Activated T-cell treated with anti-CD3 and anti-CD28 coated beads, Interleukin-2, amount 50 U/mL, for 4 hours (primary cell): ENCODE data around the gene TRIP4. TPM values are rescaled to one million over a fixed set of nuclear protein-coding genes. Genes with fewer than 3 reads are reported as not detected.
"Not testable (repeated sequence)": the region's sequence is repeated elsewhere in the genome, so short reads cannot be mapped to it uniquely, and the experiment has no call there.

Experiments used
- ATAC-seq, 2 donors: fragments of 200-7000 bp; cut with Tn5 transposase; one replicate each; pipeline ENCODE4 v1.10.0; 2021
- DNase-seq: peaks from one replicate; pipeline ENCODE4 v3.0.0-alpha.2; 2020
- H3K27me3 Mint-ChIP-seq: one replicate; pipeline ENCODE4 v1.8.0; 2021; ENCODE audit warnings: low read depth, mixed read lengths
- H3K36me3 Mint-ChIP-seq: one replicate; pipeline ENCODE4 v1.8.0; 2022; ENCODE audit warnings: mixed read lengths; ENCODE audit not compliant: insufficient read depth
- H3K4me1 Mint-ChIP-seq: one replicate; pipeline ENCODE4 v1.8.0; 2021; ENCODE audit warnings: low read depth, mixed read lengths
- H3K4me3 Mint-ChIP-seq: one replicate; pipeline ENCODE4 v1.8.0; 2021; ENCODE audit warnings: mild to moderate bottlenecking, moderate library complexity, mixed read lengths
- H3K9me3 Mint-ChIP-seq: one replicate; pipeline ENCODE4 v1.8.0; 2021; ENCODE audit warnings: mixed read lengths
- total RNA-seq, 3 donors: library from RNA; stranded (reverse); gene quantifications; one replicate each; pipeline ENCODE4 v1.2.1, GENCODE V29; 2021

TRIP4 gene
- 10 to 100 TPM; 14.1 to 25.1 (median 20.1) TPM for total RNA-seq

DNA sequence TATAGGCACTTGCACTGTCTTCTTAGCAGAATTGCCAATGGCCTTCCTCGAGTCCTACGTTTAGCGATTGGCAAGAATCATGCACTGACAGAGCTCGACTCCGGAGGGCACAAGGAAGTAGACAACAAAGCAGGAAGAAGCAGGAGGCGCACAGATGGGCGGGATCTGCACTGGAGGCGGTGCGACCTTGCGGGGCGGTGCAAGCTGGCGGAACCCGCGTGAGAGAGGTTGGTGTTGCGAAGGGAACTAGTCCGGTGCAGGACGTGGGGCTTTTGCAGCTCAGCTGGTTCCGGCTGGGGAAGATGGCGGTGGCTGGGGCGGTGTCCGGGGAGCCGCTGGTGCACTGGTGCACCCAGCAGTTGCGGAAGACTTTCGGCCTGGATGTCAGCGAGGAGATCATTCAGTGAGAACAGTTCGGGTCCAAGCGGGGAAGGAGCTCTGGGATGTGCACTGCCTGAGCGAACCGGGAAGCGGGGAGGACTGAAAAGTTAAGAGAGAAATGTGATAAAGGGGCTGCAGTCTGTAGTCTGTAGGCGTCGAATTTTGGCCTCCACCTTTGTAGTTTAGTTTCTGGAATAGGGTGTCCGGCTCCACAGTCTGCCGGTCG, at the start of gene TRIP4:
Gene TRIP4 (plus strand): TSS at position 275 of the 607 bp plus-strand sequence. CDS start 28 bp downstream, at position 303.
- peak; percentile 93 for DNase-seq
- Mint-ChIP-seq H3K36me3 (peaks cover 4% of the 10 kb centered on the region), H3K9me3 (no peaks in the 10 kb centered on the region), H3K4me3 (peak within 1 kb of the TSS; percentile 90), H3K4me1 (peaks cover 18% of the 10 kb centered on the region), H3K27me3 (no peaks in the 10 kb centered on the region)
- ATAC-seq, result peak; percentile 100

- Mint-ChIP-seq H3K4me3 (no peak overlapping the region), H3K36me3 (peaks cover 4% of the 10 kb centered on the region), H3K27me3 (no peaks in the 10 kb centered on the region), H3K9me3 (no peaks in the 10 kb centered on the region), H3K4me1 (peaks cover 27% of the 10 kb centered on the region)
- ATAC-seq, result no peak
- DNase-seq, result no peak
Observed at GRCh38 chr15:64340355-64340754, 47.3 kb upstream of the TRIP4 start.

DNA sequence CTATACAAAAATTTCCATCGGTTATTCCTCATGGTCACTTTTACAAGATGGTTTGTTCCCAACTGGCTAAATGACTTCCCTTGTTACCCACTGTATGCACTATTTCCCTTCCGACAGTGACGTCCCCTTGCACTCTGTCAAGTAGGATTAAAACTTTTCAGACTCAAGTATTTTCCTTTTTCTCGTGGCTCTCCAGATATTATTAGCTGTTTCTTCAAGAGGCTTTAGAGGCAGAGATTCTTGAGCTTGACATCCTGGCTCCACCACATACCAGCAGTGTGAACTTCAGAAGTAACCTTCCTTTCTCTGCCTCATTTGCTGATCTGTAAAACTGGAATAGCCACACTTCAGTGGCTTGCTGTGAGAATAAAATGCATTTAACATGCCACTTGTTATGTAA, 45.7 kb upstream of the TRIP4 start:
- peaks cover 20% of the 10 kb centered on the region for H3K4me1 Mint-ChIP-seq
- H3K36me3 Mint-ChIP-seq, result peaks cover 10% of the 10 kb centered on the region
- no peaks in the 10 kb centered on the region for H3K27me3 Mint-ChIP-seq
- ATAC-seq, result no peak
- no peaks in the 10 kb centered on the region for H3K9me3 Mint-ChIP-seq
- no peak for DNase-seq
- no peak overlapping the region for H3K4me3 Mint-ChIP-seq

GRCh38 chr15:64343222-64343621, 44.4 kb upstream of the TRIP4 start:
- peaks cover 10% of the 10 kb centered on the region for H3K36me3 Mint-ChIP-seq
- H3K4me3 Mint-ChIP-seq, result no peak overlapping the region
- no peak for ATAC-seq

GRCh38 chr15:64343841-64344240, 43.8 kb upstream of the TRIP4 start:
- H3K4me1 Mint-ChIP-seq, result peaks cover 22% of the 10 kb centered on the region
- DNase-seq, result no peak
- peaks cover 10% of the 10 kb centered on the region for H3K36me3 Mint-ChIP-seq
- no peak for ATAC-seq
- no peaks in the 10 kb centered on the region for H3K27me3 Mint-ChIP-seq
- H3K9me3 Mint-ChIP-seq, result no peaks in the 10 kb centered on the region
- no peak overlapping the region for H3K4me3 Mint-ChIP-seq

More at GRCh38 chr15:64343222-64343621, 44.4 kb upstream of the TRIP4 start:
- Mint-ChIP-seq H3K27me3 (no peaks in the 10 kb centered on the region), H3K4me1 (peaks cover 22% of the 10 kb centered on the region), H3K9me3 (no peaks in the 10 kb centered on the region)
- DNase-seq, result no peak

- Mint-ChIP-seq H3K27me3 (no peaks in the 10 kb centered on the region), H3K4me1 (peaks cover 24% of the 10 kb centered on the region), H3K9me3 (no peaks in the 10 kb centered on the region), H3K4me3 (no peak overlapping the region), H3K36me3 (peaks cover 10% of the 10 kb centered on the region)
- ATAC-seq (no peak), DNase-seq (no peak)
Observed at GRCh38 chr15:64344651-64345294, 42.9 kb upstream of the TRIP4 start.

- H3K9me3 Mint-ChIP-seq, DNase-seq, H3K27me3 Mint-ChIP-seq, H3K4me3 Mint-ChIP-seq, ATAC-seq, H3K36me3 Mint-ChIP-seq: not testable (repeated sequence)
- H3K4me1 Mint-ChIP-seq, result peaks cover 24% of the 10 kb centered on the region
Observed at GRCh38 chr15:64346242-64346641, 41.4 kb upstream of the TRIP4 start.

GRCh38 chr15:64348455-64348854, 39.2 kb upstream of the TRIP4 start:
- Mint-ChIP-seq H3K9me3 (no peaks in the 10 kb centered on the region), H3K27me3 (no peaks in the 10 kb centered on the region), H3K4me3 (no peak overlapping the region), H3K4me1 (peaks cover 20% of the 10 kb centered on the region), H3K36me3 (peaks cover 6% of the 10 kb centered on the region)
- no peak for DNase-seq
- no peak for ATAC-seq

- ATAC-seq (no peak), DNase-seq (no peak)
- Mint-ChIP-seq H3K4me3 (no peak overlapping the region), H3K27me3 (no peaks in the 10 kb centered on the region), H3K9me3 (no peaks in the 10 kb centered on the region), H3K4me1 (peaks cover 18% of the 10 kb centered on the region), H3K36me3 (peaks cover 6% of the 10 kb centered on the region)
Observed at GRCh38 chr15:64349375-64349774, 38.3 kb upstream of the TRIP4 start.

DNA sequence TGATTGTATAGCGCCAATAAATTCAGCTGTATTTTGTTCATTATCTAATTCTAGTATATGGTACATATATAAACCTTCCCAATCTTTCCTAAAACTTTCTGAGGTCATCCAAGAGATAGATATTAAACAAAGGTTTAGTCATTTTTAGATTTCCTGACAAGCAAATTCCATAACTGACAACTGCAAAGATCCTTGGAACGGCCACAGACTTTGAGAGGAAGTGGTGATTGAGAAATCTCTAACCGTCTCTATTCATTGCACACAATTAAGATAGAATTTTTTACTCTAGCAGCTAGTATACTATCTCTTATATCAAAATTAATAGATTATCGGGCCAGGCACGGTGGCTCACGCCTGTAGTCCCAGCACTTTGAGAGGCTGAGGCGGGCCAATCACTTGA, 36.4 kb upstream of the TRIP4 start:
- Mint-ChIP-seq H3K4me3 (no peak overlapping the region), H3K9me3 (no peaks in the 10 kb centered on the region), H3K27me3 (no peaks in the 10 kb centered on the region), H3K36me3 (peaks cover 4% of the 10 kb centered on the region), H3K4me1 (peaks cover 16% of the 10 kb centered on the region)
- no peak for ATAC-seq
- DNase-seq, result no peak

DNA sequence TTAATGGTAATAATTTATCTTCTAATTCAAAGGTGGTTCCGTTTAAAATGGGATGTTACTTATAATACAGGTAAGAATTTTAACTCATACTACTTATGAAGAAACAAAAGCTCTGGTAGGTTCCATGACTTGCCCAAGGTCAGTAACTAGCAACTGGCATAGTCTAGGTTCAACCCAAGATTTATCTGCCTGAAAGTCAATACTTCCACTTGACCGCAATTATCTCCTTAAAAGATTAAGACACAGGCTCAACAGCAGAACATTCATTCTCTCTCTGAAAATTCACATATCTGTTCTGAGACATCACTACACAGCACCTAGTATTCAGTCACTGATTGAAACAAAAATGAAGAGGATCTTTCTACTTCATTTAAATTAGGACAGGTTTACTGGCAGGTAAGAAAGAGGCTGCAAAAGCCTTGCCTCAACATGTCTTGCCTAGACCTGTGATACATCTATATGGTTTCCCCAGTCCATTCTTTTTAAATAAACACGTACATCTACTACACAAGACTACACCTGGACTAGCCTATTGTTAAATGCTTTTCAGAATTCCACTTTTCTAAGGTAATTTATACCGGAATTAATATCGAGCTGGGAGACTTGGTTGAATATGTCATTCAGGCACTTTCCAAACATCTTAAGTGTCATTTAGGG, 32.8 kb upstream of the TRIP4 start:
- no peak for ATAC-seq
- DNase-seq, result no peak
- peaks cover 15% of the 10 kb centered on the region for H3K4me1 Mint-ChIP-seq
- no peaks in the 10 kb centered on the region for H3K9me3 Mint-ChIP-seq
- no peaks in the 10 kb centered on the region for H3K36me3 Mint-ChIP-seq
- H3K4me3 Mint-ChIP-seq, result peak overlapping the region; percentile 89
- H3K27me3 Mint-ChIP-seq, result no peaks in the 10 kb centered on the region

- Mint-ChIP-seq H3K27me3 (no peaks in the 10 kb centered on the region), H3K4me3 (peak overlapping the region; percentile 89), H3K36me3 (no peaks in the 10 kb centered on the region), H3K4me1 (peaks cover 15% of the 10 kb centered on the region), H3K9me3 (no peaks in the 10 kb centered on the region)
- peak; percentile 23 to 37 for ATAC-seq
- no peak for DNase-seq
Observed at GRCh38 chr15:64355348-64355943, 32.2 kb upstream of the TRIP4 start.

DNA sequence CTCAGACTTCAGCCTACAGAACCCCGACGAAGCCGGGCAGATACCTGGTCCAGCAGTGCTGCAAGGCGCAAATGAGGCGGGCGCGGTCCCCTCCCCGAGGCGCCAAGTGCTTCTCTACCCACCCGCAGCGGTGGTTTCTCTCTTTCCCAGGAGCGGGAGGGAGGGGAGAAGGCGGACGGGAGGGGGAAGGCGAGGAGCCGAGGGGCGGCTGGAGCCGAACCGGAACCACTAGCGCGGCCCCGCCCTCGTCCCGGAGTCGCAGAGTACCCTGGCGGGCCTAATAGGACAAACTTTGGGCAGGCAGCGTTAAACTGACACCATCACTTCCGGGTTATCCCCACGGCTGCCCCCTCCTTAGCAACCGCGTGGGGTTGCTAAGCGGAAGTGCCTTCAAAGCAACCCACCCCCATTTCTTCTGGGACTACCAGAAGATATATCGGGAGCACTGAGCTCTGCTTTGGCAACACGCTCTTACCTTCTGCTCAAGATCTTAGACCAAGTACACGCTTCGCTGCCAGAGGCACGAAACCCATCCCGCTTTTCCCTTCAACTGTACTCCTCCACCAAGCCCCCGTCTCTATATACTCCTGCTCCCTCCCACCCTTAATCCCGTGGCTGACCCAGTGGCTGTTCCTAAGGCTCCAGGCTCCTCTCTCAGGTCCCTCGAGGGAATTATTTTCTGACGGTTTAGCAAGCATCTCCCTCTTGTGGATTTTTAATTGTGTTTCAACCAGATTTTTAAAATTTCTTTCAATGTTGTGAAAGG, 31.5 kb upstream of the TRIP4 start, which contains the start of gene CSNK1G1:
Gene CSNK1G1 (minus strand): TSS at position 230 of the 766 bp plus-strand sequence. CDS start 55,674 bp downstream, outside the sequence.
- H3K36me3 Mint-ChIP-seq, result no peaks in the 10 kb centered on the region
- peak; percentile 100 for ATAC-seq
- no peaks in the 10 kb centered on the region for H3K27me3 Mint-ChIP-seq
- peak within 1 kb of the TSS; percentile 89 for H3K4me3 Mint-ChIP-seq
- H3K9me3 Mint-ChIP-seq, result no peaks in the 10 kb centered on the region
- peak; percentile 90 for DNase-seq
- peaks cover 15% of the 10 kb centered on the region for H3K4me1 Mint-ChIP-seq

DNA sequence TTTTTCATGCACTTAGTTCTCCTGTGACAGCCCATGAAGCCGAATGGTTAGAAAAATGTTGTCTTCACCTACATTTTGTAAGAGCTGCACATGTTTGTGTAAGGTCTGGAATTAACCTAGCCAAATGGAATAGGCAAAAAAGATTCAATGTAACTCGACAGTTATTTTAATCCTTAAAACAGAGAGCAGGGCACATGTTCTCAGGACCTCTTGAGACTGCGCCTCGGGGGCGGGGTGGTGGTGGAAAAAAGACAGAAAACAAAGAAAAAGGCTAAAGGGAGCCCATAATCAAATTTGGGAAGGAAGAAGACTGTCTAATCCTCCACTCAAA, 31.0 kb upstream of the TRIP4 start:
- Mint-ChIP-seq H3K4me3 (peak overlapping the region; percentile 89), H3K27me3 (no peaks in the 10 kb centered on the region), H3K4me1 (peaks cover 15% of the 10 kb centered on the region), H3K36me3 (no peaks in the 10 kb centered on the region), H3K9me3 (no peaks in the 10 kb centered on the region)
- DNase-seq (no peak), ATAC-seq (no peak)
